ENCODE measurements around the gene NDUFAB1. TPM values are rescaled to one million over a fixed set of nuclear protein-coding genes. Genes with fewer than 3 reads are reported as not detected.

Gene NDUFAB1
- total RNA-seq, 1 donor from 2014 or later = 76.0 TPM

DNA sequence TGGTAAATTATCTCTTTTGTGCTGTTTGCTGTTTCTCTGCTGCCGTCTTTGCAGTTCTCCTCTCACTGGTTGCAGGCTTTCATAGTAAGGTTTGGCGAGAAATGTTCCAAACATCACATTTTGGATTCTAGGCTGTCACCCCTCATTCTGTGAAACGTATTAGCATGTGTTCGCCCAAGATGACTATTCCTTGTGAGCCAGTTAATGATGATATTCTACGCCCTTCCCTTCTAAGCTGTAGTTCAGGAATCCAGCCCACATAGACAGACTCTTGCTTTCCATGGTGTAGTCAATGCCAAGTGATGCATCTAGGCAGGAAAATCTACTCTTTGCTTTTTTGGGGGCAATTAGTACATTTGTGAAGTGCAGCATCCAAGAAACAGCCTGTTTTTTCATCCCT lies 24.2 kb downstream of the NDUFAB1 start:
- Mint-ChIP-seq H3K4me3 (ENCODE audit: unreplicated experiment) (no peak overlapping the region), H3K27ac (ENCODE audit: unreplicated experiment) (no peak overlapping the region), H3K9me3 (ENCODE audit: unreplicated experiment) (no peaks in the 10 kb centered on the region), H3K27me3 (ENCODE audit: unreplicated experiment) (no peaks in the 10 kb centered on the region), H3K4me1 (ENCODE audit: low read depth, unreplicated experiment) (no peaks in the 10 kb centered on the region), H3K36me3 (ENCODE audit: unreplicated experiment) (no peaks in the 10 kb centered on the region)
- DNase-seq = no peak
- TF ChIP-seq, protein P1, sequence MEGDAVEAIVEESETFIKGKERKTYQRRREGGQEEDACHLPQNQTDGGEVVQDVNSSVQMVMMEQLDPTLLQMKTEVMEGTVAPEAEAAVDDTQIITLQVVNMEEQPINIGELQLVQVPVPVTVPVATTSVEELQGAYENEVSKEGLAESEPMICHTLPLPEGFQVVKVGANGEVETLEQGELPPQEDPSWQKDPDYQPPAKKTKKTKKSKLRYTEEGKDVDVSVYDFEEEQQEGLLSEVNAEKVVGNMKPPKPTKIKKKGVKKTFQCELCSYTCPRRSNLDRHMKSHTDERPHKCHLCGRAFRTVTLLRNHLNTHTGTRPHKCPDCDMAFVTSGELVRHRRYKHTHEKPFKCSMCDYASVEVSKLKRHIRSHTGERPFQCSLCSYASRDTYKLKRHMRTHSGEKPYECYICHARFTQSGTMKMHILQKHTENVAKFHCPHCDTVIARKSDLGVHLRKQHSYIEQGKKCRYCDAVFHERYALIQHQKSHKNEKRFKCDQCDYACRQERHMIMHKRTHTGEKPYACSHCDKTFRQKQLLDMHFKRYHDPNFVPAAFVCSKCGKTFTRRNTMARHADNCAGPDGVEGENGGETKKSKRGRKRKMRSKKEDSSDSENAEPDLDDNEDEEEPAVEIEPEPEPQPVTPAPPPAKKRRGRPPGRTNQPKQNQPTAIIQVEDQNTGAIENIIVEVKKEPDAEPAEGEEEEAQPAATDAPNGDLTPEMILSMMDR (IDR thresholded peaks at IDR 0.05; ENCODE audit: partially characterized antibody, unreplicated experiment) = no peak

DNA sequence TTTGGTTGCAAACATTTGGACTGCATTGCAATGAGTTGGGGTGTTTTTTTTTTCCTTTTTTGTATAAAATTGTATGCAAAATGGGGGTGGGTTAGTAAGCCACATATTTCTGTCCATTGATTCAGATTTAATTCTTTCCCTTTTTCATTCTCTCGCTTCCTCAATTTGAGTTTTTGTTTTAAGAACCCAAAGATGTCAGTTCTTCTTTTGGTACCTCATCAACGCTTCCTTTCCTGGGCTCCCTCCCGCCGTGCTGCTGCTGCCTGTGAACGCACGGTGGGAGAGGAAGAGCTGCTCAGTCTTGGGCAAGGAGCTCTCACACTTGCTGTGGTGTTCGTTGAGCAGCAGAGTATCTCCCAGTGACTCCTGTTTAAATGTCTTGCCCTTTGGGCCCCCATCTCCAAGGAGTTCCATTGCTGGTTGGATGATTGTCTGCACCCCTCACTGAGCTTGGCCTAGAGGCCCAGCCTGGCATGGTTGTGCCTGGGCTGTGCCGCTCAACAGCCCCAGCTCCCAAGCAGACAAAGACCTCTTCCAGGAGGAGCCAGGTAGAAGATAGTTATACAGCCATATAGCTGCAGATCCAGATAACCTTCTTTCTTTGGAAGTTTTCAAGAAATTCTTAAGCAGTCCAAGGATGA lies 25.0 kb downstream of the NDUFAB1 start:
- Mint-ChIP-seq H3K36me3 (ENCODE audit: unreplicated experiment) (no peaks in the 10 kb centered on the region), H3K9me3 (ENCODE audit: unreplicated experiment) (no peaks in the 10 kb centered on the region), H3K27me3 (ENCODE audit: unreplicated experiment) (no peaks in the 10 kb centered on the region), H3K4me3 (ENCODE audit: unreplicated experiment) (no peak overlapping the region), H3K27ac (ENCODE audit: unreplicated experiment) (no peak overlapping the region), H3K4me1 (ENCODE audit: low read depth, unreplicated experiment) (no peaks in the 10 kb centered on the region)
- TF ChIP-seq, protein P1 (IDR thresholded peaks at IDR 0.05; ENCODE audit: partially characterized antibody, unreplicated experiment) = no peak
- DNase-seq = no peak

DNA sequence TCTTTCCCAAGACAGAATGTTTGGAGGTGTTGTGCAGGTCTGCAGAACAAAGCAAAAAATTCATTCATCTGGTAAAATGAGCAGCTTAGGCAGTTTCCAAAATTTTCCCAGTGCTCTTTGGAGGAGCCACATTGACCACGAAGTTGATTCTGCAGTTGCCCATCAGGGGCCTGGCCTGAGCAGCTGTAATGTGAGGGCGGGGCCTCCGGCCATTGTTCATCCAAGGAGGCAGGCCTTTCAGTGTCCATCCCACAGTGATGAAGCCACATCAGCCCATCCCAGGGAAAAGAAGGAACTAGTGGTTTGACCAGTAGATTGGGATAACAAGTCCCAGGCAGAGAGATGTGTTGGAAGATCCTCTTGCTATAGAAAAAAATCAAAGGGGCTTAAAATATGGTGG lies 28.5 kb downstream of the NDUFAB1 start:
- Mint-ChIP-seq H3K4me3 (ENCODE audit: unreplicated experiment) (no peak overlapping the region), H3K27ac (ENCODE audit: unreplicated experiment) (no peak overlapping the region), H3K36me3 (ENCODE audit: unreplicated experiment) (no peaks in the 10 kb centered on the region), H3K9me3 (ENCODE audit: unreplicated experiment) (no peaks in the 10 kb centered on the region), H3K27me3 (ENCODE audit: unreplicated experiment) (peaks cover 2% of the 10 kb centered on the region), H3K4me1 (ENCODE audit: low read depth, unreplicated experiment) (no peaks in the 10 kb centered on the region)
- no peak for DNase-seq
- TF ChIP-seq, protein P1 (IDR thresholded peaks at IDR 0.05; ENCODE audit: partially characterized antibody, unreplicated experiment) = no peak

DNA sequence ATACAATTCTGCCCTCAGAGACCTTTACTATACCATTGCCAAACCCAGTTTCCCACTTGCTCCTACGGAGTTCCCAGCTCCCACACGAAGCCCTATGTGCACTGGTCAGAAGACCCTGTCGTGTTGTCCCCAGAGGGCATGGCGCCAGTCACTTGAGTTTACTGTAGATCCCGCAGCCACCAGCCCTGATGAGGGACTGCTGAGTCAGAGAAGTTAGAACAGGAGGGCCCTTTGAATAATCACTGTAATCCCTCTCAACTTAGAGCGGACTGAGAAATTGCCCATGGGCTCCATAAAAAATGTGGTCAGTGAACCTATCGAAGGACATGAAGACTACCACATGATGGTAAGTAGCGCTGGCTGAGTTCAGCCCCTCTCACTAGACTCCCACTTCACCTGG lies 29.4 kb downstream of the NDUFAB1 start:
- Mint-ChIP-seq H3K4me3 (ENCODE audit: unreplicated experiment) (no peak overlapping the region), H3K9me3 (ENCODE audit: unreplicated experiment) (no peaks in the 10 kb centered on the region), H3K27me3 (ENCODE audit: unreplicated experiment) (peaks cover 2% of the 10 kb centered on the region), H3K27ac (ENCODE audit: unreplicated experiment) (no peak overlapping the region), H3K36me3 (ENCODE audit: unreplicated experiment) (no peaks in the 10 kb centered on the region), H3K4me1 (ENCODE audit: low read depth, unreplicated experiment) (no peaks in the 10 kb centered on the region)
- TF ChIP-seq, protein P1 (IDR thresholded peaks at IDR 0.05; ENCODE audit: partially characterized antibody, unreplicated experiment) = no peak
- no peak for DNase-seq

DNA sequence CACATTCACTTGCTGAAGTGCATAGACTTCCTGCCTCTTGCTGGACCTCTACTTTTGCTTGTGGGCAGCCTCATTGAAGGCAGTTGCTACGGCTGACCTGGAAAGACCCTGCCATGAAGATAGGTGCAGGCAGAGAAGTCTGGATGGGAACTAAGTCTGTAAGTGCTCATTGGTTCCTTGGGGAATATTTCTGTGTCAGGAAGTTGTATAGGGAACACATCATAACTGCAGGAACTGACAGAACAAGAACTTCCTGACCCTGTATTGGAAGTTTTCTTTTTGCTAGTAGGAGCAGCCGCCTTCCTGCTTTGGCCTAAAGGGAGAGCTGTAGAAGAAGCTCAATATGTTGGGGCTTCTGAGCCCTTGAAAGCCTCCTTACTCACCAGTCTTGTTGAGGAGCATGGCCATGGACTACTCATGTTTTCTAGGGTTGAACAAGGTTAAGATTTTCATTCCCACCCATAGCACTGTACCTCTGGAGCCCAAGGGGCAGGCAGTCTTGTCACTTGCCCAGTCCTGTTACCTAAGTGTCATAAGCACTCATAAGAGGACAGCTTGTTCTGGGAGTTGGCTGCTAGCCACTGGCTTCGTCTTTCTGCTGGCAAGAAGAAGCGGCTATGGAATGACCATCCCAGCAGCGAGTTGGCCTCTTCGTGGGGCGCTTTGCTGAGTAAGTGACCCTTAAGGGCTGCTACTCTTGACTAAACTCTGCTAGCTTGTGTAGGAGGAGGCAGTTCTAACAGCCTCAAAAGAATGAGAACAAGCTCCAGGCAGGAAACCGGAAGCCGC lies 31.3 kb downstream of the NDUFAB1 start:
- H3K36me3 Mint-ChIP-seq (ENCODE audit: unreplicated experiment) = no peaks in the 10 kb centered on the region
- no peaks in the 10 kb centered on the region for H3K4me1 Mint-ChIP-seq (ENCODE audit: low read depth, unreplicated experiment)
- no peak overlapping the region for H3K27ac Mint-ChIP-seq (ENCODE audit: unreplicated experiment)
- H3K4me3 Mint-ChIP-seq (ENCODE audit: unreplicated experiment) = no peak overlapping the region
- TF ChIP-seq, protein P1 (IDR thresholded peaks at IDR 0.05; ENCODE audit: partially characterized antibody, unreplicated experiment) = no peak
- peaks cover 2% of the 10 kb centered on the region for H3K27me3 Mint-ChIP-seq (ENCODE audit: unreplicated experiment)
- no peak for DNase-seq
- H3K9me3 Mint-ChIP-seq (ENCODE audit: unreplicated experiment) = no peaks in the 10 kb centered on the region
